ENCODE results near the gene PACC1.

PACC1 gene

GRCh38 chr1:212414328-212415106, at the start of gene PACC1:
Gene PACC1, minus strand, starts transcription at chr1:212414886. Its CDS starts 129 bp downstream, at chr1:212414757.
- no peak for TF ChIP-seq CTCF (IDR thresholded peaks at IDR 0.05; ENCODE audit: control insufficient read depth, insufficient read depth, low read depth, low read length, missing control alignments)
- peak within 1 kb of the TSS; percentile 77 for H3K4me3 ChIP-seq (ENCODE audit: control insufficient read depth, low read depth, low read length)
- peak; percentile 20 for DNase-seq (ENCODE audit: low read depth)

GRCh38 chr1:212463565-212464285, 49.0 kb upstream of the PACC1 start:
- H3K4me3 ChIP-seq (ENCODE audit: control insufficient read depth, low read depth, low read length): no peak overlapping the region
- no peak for DNase-seq (ENCODE audit: low read depth)
- no peak for TF ChIP-seq CTCF (IDR thresholded peaks at IDR 0.05; ENCODE audit: control insufficient read depth, insufficient read depth, low read depth, low read length, missing control alignments)

GRCh38 chr1:212461916-212462660, 47.4 kb upstream of the PACC1 start:
- DNase-seq (ENCODE audit: low read depth): no peak
- no peak overlapping the region for H3K4me3 ChIP-seq (ENCODE audit: control insufficient read depth, low read depth, low read length)
- no peak for TF ChIP-seq CTCF (IDR thresholded peaks at IDR 0.05; ENCODE audit: control insufficient read depth, insufficient read depth, low read depth, low read length, missing control alignments)

DNA sequence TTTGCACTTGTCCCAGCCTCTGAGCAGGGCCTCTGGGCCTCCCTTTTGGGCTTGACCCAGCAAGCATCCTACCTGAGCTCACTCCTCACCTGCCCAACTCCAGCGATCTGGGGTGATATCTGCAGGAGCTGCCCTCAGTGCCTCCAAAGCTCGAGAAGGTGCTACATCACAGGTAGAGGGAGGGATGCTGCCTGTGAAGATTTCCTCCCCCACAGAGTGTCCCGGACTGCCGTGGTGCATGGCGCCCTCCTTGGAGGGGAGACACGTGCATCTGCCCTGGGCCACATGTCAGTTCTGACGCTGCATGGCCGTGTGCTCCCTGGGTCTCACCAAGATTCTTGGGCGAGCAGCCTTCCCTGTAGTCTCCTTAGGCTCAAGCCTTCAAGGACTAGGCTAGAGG, 45.7 kb upstream of the PACC1 start:
- no peak overlapping the region for H3K4me3 ChIP-seq (ENCODE audit: control insufficient read depth, low read depth, low read length)
- no peak for DNase-seq (ENCODE audit: low read depth)
- TF ChIP-seq CTCF (IDR thresholded peaks at IDR 0.05; ENCODE audit: control insufficient read depth, insufficient read depth, low read depth, low read length, missing control alignments): no peak

GRCh38 chr1:212459656-212460055, 45.0 kb upstream of the PACC1 start:
- TF ChIP-seq CTCF (IDR thresholded peaks at IDR 0.05; ENCODE audit: control insufficient read depth, insufficient read depth, low read depth, low read length, missing control alignments): no peak
- no peak overlapping the region for H3K4me3 ChIP-seq (ENCODE audit: control insufficient read depth, low read depth, low read length)
- DNase-seq (ENCODE audit: low read depth): no peak

- DNase-seq (ENCODE audit: low read depth): no peak
- H3K4me3 ChIP-seq (ENCODE audit: control insufficient read depth, low read depth, low read length): no peak overlapping the region
- TF ChIP-seq CTCF (IDR thresholded peaks at IDR 0.05; ENCODE audit: control insufficient read depth, insufficient read depth, low read depth, low read length, missing control alignments): no peak
Measured at GRCh38 chr1:212458817-212459216, 44.1 kb upstream of the PACC1 start.
